CMK (cell line): ENCODE results near the gene CCSER1.
"Not testable (repeated sequence)": the region's sequence is repeated elsewhere in the genome, so short reads cannot be mapped to it uniquely, and the experiment has no call there.

Experiments used
- DNase-seq: peaks from one replicate; pipeline ENCODE4 v3.0.0-alpha.2; 2010; ENCODE audit warnings: low read depth

Gene CCSER1

GRCh38 chr4:90445380-90445779, 318.2 kb downstream of the CCSER1 start:
- DNase-seq: no peak

- no peak for DNase-seq
These were observed 322.4 kb downstream of the CCSER1 start for GRCh38 chr4:90449626-90450025.

- DNase-seq: no peak
These were observed 329.7 kb downstream of the CCSER1 start for GRCh38 chr4:90456891-90457290.

- DNase-seq: no peak
These were observed 330.6 kb downstream of the CCSER1 start for GRCh38 chr4:90457817-90458216.

GRCh38 chr4:90458576-90458975, 331.4 kb downstream of the CCSER1 start:
- no peak for DNase-seq

- no peak for DNase-seq
These were observed 347.3 kb downstream of the CCSER1 start for GRCh38 chr4:90474484-90474883.

GRCh38 chr4:90476019-90476418, 348.8 kb downstream of the CCSER1 start:
- no peak for DNase-seq

GRCh38 chr4:90476586-90476985, 349.4 kb downstream of the CCSER1 start:
- no peak for DNase-seq

GRCh38 chr4:90484894-90485293, 357.7 kb downstream of the CCSER1 start:
- not testable (repeated sequence) for DNase-seq

GRCh38 chr4:90486346-90486745, 359.2 kb downstream of the CCSER1 start:
- no peak for DNase-seq

- DNase-seq: no peak
These were observed 368.0 kb downstream of the CCSER1 start for GRCh38 chr4:90495211-90495610.

- no peak for DNase-seq
These were observed 368.7 kb downstream of the CCSER1 start for GRCh38 chr4:90495936-90496335.

GRCh38 chr4:90498175-90498574, 371.0 kb downstream of the CCSER1 start:
- no peak for DNase-seq

GRCh38 chr4:90503677-90504076, 376.5 kb downstream of the CCSER1 start:
- no peak for DNase-seq

- DNase-seq: no peak
These were observed 388.0 kb downstream of the CCSER1 start for GRCh38 chr4:90515191-90515590.

- no peak for DNase-seq
These were observed 401.4 kb downstream of the CCSER1 start for GRCh38 chr4:90528551-90528950.

GRCh38 chr4:90536408-90536807, 409.2 kb downstream of the CCSER1 start:
- DNase-seq: no peak

- no peak for DNase-seq
These were observed 410.3 kb downstream of the CCSER1 start for GRCh38 chr4:90537491-90537890.

GRCh38 chr4:90540536-90540935, 413.3 kb downstream of the CCSER1 start:
- no peak for DNase-seq

GRCh38 chr4:90542216-90542615, 415.0 kb downstream of the CCSER1 start:
- DNase-seq: no peak

GRCh38 chr4:90543419-90544170, 416.4 kb downstream of the CCSER1 start:
- no peak for DNase-seq

GRCh38 chr4:90544532-90545045, 417.4 kb downstream of the CCSER1 start:
- no peak for DNase-seq

GRCh38 chr4:90545380-90545779, 418.2 kb downstream of the CCSER1 start:
- no peak for DNase-seq

- no peak for DNase-seq
These were observed 418.9 kb downstream of the CCSER1 start for GRCh38 chr4:90546114-90546513.
